ENCODE results near the gene ARSJ. TPM values are rescaled to one million over a fixed set of nuclear protein-coding genes. Genes with fewer than 3 reads are reported as not detected.
A peak's percentile ranks its signal among the peaks of the same experiment; 100 is the strongest.
"Not testable (repeated sequence)": the region's sequence is repeated elsewhere in the genome, so short reads cannot be mapped to it uniquely, and the experiment has no call there.

Gene ARSJ
- total RNA-seq (2014; rRNA removed; shearing (Covaris generic)), result not detected in 2 replicates

DNA sequence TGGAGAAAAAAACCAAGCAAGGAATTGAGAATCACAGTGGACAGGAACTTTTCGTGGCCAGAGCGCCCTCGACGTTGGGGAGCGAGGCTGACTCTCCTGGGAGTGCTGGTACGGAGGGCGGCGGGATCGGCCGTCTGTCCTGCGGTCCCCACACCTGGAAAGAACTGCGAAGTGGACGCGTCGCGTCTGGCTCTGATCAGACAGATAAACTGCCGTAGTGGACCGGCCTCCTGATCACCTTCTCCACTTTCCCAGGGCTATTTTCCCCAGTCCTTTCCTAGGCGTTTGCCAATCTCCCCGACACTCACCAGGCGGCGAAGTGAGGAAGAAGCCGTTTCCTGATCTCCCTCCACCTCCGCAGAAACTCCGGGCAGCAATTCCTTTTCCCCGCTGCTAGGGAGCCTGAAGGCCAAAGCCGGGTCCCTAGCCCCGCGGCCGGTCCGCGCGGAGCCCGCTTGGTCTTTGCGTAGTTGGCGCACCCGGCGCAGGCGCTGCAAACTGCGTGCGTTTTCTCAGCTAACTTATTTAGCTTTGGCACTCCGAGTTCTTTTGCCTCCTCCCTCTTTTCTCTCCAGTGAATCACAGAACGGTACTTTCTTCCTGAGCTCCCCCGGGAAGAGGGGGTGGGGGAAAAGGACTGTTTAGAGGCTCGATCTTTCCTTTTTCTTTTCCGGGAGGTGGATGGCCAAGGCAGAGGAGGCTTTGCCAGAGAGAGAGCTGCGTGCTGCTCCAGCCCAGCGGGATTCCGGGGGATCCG, at the start of gene ARSJ:
TSS of gene ARSJ (minus strand) at position 500 of the 757 bp plus-strand sequence. CDS start 813 bp downstream, outside the sequence.
- in situ Hi-C loops (cut with HindIII; ENCODE audit: low sequenced_read_pairs), result no loop called here
- DNase-seq (ENCODE audit: low spot score), result peak; percentile 73

DNA sequence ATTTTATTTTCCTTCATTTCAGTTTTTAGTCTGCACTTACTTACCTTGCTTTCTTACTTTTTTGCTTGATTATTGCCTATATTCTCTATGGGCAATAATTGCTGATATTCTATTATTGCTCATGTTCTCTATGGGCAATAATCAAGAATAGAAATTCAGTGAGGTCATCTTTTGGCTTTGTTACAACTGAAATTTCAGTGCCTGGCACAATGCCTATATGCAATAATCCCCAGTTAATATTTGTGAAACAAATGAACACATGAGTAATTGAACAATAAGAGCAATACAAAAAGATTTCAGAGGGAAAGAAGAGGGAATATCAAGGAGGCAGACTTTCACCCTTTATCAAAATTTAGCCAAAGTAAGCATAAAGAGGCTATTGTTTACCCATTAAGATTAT, 48.6 kb upstream of the ARSJ start:
- DNase-seq (ENCODE audit: low spot score), result no peak
- in situ Hi-C loops (cut with HindIII; ENCODE audit: low sequenced_read_pairs), result no loop called here

DNA sequence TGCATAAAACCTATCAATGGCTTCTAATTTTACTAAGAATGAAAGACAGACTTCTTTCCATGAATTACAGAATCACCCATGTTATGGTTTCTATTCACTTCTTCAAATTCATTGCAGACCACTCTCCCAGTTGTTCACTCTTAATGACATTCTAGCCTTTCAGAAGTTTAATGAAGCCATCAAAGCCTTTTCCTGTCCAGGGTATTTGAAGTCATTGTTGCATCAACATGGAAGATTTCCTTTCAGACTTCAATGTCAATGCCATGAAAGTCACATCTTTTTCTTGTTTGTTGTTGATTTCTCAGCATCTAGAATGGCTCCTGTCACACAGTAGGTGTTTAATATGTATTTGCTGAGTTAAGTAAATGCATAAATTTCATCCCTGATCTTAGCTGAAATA, 48.1 kb upstream of the ARSJ start:
- no peak for DNase-seq (ENCODE audit: low spot score)
- in situ Hi-C loops (cut with HindIII; ENCODE audit: low sequenced_read_pairs), result no loop called here

DNA sequence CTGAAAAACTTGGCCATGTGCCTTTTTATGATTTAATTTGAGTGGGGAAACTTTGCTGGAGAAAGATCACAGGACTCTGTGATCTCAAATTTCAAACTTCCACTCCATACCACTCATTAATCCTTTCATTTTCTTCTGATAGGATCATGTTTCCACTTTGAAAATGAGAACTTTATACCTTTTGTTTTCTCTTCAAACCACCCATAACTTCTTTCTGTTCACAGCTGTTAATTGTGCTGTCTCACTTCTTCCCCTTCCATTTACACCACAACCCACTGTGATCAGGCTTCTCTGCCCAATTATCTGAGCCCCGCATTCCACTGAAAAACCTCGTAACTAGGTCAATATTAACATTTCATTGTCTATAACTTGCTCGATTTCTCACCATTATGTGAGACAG, 47.0 kb upstream of the ARSJ start:
- in situ Hi-C loops (cut with HindIII; ENCODE audit: low sequenced_read_pairs), result no loop called here
- no peak for DNase-seq (ENCODE audit: low spot score)

DNA sequence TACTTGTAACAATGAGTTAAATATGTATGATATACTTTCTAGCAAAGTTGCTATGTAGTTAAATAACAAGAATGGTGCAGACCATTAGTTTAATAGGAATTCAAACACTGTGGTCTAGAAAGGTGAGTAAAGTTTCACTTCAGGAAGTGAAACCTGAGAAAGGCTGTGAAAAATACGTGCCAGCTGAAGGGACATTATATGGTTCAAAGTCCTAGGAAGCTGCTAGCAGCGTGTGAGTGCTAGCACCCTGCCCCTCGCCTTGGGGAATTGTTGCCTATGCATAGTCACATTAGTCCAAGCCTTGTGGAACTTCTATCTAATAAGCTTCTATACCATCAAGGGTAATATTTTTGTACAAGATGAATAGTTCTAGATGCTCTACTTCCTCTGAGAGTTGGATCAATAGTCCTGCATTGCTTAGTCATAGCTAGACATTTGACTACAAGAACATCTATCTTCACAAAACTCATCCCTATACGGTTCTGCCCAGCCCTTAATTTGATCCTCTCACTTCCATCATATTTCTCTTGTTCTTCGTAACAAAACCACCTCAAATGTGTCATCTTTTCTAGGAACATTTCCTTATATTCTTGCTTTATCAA, 45.8 kb upstream of the ARSJ start:
- in situ Hi-C loops (cut with HindIII; ENCODE audit: low sequenced_read_pairs), result no loop called here

DNA sequence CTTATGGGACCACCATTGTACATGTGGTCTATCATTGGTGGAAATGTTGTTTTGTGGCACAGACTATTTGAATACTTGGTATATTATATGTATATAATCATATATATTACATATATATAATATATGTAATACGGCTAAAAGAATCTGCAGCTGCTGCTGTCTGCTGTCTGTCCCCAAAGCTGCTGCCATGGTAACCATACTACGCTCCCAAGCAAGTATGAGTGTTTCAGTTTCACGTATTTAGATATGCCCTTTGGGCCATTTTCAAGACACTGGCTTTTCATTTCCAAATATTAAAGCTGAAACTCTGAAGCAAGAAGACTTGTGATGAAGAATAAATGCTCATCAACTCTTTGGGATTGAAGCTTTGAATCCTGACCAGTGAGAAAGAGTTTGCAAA, 42.0 kb upstream of the ARSJ start:
- in situ Hi-C loops (cut with HindIII; ENCODE audit: low sequenced_read_pairs), result no loop called here
- DNase-seq (ENCODE audit: low spot score), result no peak

More for the DNA sequence above, 45.8 kb upstream of the ARSJ start:
- no peak for DNase-seq (ENCODE audit: low spot score)

DNA sequence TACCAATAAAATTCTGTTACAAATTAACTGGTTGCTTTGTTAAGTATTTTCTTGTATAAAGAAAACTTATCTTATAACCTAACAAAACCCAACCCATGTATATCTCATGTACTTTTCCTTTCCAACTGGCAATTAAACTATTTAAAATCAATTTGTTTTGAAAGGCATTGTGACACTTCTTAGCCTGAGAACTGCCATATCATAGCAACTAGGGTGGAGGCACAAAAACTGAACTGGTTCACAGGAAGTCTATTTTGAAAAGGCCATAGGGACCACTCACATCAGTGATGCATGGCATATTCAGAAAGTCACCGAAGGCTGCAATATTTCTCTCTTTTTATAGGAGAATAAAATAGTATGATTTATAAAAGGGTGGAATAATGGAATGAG, 40.5 kb upstream of the ARSJ start:
- in situ Hi-C loops (cut with HindIII; ENCODE audit: low sequenced_read_pairs), result no loop called here
- no peak for DNase-seq (ENCODE audit: low spot score)

DNA sequence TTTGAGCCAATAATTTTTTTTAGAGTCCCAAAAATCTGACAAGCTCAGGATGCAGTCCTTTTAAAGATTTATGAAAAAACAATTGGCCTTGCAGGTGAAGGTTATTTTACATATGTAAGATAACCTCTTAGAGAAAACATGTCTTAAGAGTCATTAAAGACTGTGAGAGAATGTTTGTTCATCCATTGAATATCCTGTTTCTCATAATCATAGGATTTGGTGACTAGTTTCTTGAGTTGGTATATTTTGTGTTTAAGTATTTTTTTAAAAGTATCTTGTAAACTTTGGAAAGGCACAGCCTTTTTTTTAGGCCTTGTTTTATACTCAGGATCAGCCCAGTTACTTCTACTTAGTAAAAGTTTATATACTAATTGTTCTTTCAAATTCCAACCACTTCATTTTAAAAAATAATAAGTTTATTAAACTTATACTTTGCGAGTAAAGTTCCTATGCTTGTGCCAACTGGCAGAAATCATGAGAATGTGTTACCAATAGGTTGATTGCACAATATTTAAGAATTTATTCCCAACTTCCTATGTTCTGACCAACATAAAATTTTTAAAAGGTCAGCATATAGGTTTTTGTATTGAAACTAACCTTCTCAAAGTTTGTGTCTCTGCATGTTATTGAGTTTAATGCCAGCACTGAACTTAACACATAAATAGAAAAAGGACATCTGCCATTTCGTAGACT, 40.0 kb upstream of the ARSJ start:
- in situ Hi-C loops (cut with HindIII; ENCODE audit: low sequenced_read_pairs), result no loop called here
- DNase-seq (ENCODE audit: low spot score), result no peak

DNA sequence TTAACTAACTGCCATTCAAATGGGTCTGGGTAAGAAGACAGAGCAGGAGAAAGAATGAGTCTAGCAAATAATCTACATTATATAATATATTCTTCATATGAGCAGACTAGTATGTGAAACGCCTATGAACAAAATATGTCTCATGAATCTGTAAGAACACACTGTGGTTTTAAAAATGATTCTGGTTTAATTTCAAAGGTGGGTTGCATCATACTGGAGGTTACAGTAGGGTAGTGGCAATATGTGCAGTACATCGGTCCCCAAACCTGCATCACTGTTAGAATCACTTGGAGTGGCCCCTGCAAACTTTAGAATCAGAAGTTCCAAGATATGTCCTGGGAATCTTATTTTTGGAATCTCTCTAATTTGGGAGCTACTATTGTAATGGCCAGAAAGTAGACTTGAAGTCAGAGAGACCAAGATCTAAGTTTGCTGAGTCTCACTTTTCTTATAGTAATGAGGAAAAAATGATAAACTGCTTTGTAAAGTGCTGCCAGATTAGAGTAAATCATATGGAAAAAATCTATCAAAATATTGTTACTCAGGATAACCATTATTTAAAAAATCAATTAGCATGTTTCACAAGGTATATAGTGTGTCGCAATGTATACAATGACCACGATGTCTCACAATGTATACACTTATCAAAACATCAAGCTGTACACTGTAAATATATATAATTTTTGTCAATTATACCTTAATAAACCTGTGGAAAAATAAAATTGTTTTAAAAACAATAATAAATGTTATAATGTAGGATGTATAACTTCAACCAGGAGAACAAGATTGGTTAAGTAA, 37.9 kb upstream of the ARSJ start:
- DNase-seq (ENCODE audit: low spot score), result no peak
- in situ Hi-C loops (cut with HindIII; ENCODE audit: low sequenced_read_pairs), result no loop called here

DNA sequence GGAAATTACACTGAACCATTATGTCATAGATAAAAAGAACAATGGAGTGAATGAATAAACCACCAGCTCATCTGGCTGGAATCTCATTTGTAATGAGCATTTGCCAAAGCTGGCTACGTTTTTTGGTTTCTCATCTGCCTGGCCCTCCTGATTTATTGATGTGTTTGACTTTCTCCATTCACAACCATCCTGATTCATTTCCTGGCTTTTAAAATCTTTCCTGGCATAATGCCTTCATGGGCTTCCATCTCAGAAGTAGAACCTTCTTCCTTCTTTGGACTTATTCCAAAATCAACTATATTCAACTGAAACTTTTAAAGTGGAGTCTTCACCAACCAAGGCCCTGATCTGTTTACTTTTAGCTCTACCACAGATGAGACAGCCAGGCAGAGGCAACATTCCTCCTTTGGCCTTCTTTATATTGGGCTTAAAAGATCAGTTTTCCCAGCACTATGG, 36.0 kb upstream of the ARSJ start:
- no peak for DNase-seq (ENCODE audit: low spot score)
- in situ Hi-C loops (cut with HindIII; ENCODE audit: low sequenced_read_pairs), result no loop called here

DNA sequence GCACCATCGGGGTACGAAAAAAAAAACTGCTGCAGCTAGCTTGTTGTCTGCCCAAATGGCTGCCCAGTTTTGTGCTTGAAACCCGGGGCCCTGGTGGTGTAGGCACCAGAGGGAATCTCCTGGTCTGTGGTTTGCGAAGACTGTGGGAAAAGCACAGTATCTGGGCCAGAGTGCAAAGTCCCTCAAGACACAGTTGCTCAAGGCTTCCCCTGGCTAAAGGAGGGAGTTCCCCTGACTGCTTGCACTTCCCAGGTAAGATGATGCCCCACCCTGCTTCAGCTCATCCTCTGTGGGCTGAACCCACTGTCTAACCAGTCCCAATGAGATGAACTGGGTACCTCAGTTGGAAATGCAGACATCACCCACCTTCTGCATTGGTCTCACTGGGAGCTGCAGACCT, 33.8 kb upstream of the ARSJ start:
- in situ Hi-C loops (cut with HindIII; ENCODE audit: low sequenced_read_pairs), result not testable (repeated sequence)

DNA sequence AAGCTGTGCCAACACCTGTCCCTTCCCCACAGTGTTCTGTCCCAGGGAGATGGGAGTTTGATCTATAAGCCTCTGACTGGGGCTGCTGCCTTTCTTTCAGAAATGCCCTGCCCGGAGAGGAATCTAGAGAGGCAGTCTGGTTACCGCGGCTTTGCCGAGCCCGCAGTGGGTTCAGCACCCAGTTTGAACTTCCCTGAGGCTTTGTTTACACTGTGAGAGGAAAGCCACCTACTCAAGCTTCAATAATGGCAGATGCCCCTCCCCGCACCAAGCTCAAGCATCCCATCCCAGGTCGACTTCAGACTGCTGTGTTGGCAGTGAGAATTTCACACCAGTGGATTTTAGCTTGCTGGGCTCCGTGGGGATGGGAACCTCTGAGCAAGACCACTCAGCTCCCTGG, 33.3 kb upstream of the ARSJ start:
- in situ Hi-C loops (cut with HindIII; ENCODE audit: low sequenced_read_pairs), result no loop called here

More for the DNA sequence above, 33.8 kb upstream of the ARSJ start:
- DNase-seq (ENCODE audit: low spot score), result not testable (repeated sequence)

DNA sequence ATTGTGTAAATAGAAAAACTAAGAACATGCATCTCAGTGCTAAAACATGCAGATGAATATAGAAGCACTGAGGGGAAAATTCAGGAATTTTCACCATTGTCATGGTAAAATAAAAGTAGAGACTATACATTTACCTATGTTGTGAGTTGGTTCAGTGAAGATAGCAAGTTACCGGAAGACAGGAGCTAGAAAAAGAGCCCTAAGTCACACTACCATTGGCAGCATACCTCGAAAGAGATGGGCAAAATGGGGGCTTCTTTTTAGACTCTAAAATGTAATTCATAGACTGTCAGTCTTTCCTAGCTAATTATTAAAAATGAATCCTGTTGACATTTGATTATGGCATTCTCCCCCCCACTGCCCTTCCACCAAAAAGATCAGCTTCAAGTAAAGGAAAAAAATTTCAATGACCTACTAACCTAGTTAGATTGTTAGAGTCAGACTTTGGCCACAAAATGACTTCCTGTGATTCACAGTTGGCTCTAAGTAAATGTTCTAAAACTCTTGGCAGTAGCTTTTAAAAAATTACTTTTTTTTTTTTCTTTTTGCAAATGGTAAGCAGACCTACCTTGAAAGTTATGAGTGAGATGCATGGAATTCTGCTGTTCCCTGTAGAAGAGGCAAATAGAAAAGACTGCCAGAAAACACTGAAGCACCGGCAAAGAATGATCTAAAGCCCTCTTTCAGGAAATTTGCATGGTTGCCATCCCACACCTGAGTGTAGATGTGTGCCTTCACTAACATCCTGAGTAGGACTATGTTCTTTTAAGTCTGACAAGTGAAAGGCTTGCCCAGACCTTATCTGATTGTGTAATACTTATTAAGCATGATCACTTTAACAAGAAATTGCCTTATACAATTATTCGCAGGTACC, 26.4 kb upstream of the ARSJ start:
- peak; percentile 48 for DNase-seq (ENCODE audit: low spot score)
- in situ Hi-C loops (cut with HindIII; ENCODE audit: low sequenced_read_pairs), result no loop called here

More for the DNA sequence above, 33.3 kb upstream of the ARSJ start:
- DNase-seq (ENCODE audit: low spot score), result no peak

DNA sequence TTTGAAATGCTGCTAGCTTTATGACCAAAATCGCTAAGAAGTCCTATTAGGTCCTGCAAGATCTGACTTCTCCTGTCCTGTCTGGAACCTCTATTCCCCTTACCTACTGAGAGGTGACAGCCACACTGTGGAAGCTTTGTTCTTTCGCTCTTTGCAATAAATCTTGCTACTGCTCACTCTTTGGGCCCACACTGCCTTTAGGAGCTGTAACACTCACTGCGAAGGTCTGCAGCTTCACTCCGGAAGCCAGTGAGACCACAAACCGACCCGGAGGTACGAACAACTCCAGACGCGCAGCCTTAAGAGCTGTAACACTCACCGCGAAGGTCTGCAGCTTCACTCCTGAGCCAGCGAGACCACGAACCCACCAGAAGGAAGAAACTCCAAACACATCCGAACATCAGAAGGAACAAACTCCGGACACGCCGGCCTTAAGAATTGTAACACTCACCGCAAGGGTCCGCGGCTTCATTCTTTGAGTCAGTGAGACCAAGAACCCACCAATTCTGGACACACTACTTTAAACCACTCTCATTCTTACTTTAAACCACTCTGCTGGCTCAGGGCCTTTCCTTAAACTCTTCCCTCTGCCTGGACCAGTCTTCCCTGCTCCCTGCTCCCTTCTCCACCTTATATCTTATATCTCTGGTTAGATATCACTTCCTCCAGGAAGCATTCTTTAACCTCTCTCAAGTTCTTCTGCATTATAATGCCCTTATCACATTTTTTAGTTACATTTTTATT, 25.2 kb upstream of the ARSJ start:
- in situ Hi-C loops (cut with HindIII; ENCODE audit: low sequenced_read_pairs); DNase-seq (ENCODE audit: low spot score): not testable (repeated sequence)

DNA sequence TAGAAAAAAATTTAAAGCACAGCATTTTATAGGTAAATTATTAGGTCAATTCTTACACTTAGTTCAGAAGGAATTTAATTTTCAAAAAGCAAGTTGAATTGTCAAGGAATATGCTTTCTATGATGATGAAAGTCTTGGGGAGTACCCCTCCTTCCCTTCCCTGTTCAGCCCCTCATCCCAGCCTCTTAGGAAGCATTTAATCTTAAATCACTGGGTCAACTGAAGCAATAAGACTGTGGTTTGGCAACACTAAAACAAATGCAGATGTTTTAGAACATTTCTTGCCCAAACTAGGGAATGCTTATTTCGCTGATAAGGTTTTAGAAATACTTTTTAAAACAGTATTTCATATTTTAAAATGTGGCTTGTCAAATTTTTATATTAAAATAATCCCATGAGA, 19.1 kb upstream of the ARSJ start:
- in situ Hi-C loops (cut with HindIII; ENCODE audit: low sequenced_read_pairs), result no loop called here
- no peak for DNase-seq (ENCODE audit: low spot score)

DNA sequence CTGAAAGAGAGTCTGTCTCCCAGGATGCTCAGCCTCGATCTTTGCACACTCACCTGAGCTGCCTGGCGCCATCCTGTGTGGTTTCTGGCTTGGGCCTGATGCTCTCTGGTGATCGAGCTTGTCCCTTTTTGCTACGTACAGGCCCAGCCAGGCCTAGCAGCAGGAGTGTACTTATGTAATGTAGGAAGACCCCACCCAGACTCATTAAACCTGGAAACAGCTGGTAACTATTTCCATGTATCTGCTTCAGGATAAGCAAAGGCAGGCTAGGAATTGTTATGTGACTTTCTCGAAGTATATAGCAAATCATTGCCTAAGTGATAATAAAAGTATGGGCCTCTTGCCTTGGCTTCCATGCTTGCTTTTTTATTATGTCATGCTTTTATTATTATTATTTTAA, 18.6 kb upstream of the ARSJ start:
- in situ Hi-C loops (cut with HindIII; ENCODE audit: low sequenced_read_pairs), result no loop called here
- no peak for DNase-seq (ENCODE audit: low spot score)

DNA sequence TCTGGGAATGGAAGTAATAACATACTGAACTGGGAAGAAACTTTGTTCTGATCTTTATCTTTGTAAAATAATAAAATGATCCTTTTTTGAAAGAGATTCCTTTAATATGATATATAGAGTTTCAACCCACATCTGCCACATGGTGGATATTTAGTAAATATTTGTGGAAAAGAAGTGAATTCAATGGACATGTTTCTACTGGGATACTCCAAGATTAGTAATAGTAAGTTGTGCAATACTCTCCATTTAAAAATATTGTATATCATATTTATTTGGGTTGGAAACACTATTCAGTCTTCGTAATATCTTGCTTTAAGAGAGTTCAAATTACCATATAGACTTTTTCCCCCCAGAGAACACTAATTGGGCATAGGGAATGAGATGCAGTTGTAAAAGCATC, 17.8 kb upstream of the ARSJ start:
- in situ Hi-C loops (cut with HindIII; ENCODE audit: low sequenced_read_pairs), result no loop called here
- DNase-seq (ENCODE audit: low spot score), result no peak

DNA sequence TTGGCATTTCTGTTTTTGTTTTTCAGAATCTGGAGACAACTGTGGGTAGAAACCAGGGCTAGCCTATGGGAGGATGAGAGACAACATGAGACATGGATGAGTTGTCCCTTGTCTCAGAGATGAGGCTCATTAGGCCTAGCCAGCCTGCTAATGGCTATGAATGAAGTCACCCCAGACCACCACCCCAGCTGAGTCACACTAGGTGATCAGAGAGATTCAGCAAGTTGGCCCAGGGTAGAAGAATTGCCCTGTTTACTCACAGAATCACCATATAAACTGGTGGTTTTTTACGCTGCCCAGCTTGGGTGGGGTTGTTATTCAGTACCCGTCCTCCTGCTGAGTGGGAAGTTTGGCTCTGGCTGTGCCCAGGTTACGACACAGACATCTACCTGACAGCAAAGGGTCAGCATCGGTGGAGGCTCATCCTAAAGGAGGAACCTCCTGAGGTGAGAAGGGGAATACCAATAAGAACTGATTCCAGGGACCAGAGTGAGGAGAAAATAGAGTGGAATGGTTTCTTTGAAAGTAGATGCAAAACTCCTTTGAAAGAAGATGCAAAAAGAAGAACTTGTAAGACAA, 17.2 kb upstream of the ARSJ start:
- in situ Hi-C loops (cut with HindIII; ENCODE audit: low sequenced_read_pairs), result no loop called here
- DNase-seq (ENCODE audit: low spot score), result no peak
